ENCODE data around the gene AOPEP. TPM values are rescaled to one million over a fixed set of nuclear protein-coding genes. Genes with fewer than 3 reads are reported as not detected.

AOPEP gene
- total and polyA plus RNA-seq, 2 of the 13 experiments (the other 11 are each of a cell fraction or from before 2014, with no cell fraction given) = 22.2 to 41.6 TPM

GRCh38 chr9:95043826-95044225 is 317.3 kb downstream of the AOPEP start (continued):
- no peak for TF ChIP-seq ZBTB4 (CRISPR knock-in tag; IDR thresholded peaks at IDR 0.05; ENCODE audit: borderline replicate concordance)

GRCh38 chr9:95044731-95045508 is 318.4 kb downstream of the AOPEP start:
- no peak overlapping the region for H3K4me2 ChIP-seq (ENCODE audit: low read depth, low read length)
- BruUV-seq (replicated peaks) = no TSS peak
- no peak overlapping the region for H2AFZ ChIP-seq (ENCODE audit: low read length)
- ChIA-PET CTCF (ENCODE audit: low intra/inter-chr PET ratio, low total read pairs) (no interaction called here), POLR2A (interaction anchor here (1.2 to 1.6 kb wide), 2 partner anchors 14 to 19 kb away, joined by 3 to 5 read pairs; no protein-coding TSS in a partner anchor)
- peaks cover 67% of the 10 kb centered on the region for H3K4me1 ChIP-seq (ENCODE audit: insufficient read depth, low read length)
- ATAC-seq (no peak), DNase-seq (ENCODE audit: low spot score) (no peak), FAIRE-seq (no peak)
- in situ Hi-C loops (cut with HindIII; ENCODE audit: extremely low pct_ligation_motif_present, low pct_unique_long_range_greater_than_20kb) = no loop called here
- intact Hi-C loops (cut with micrococcal nuclease; ENCODE audit: unreplicated experiment) = loop anchor here (5.0 kb wide), 1 partner anchor 33 kb away; no protein-coding TSS in a partner anchor
- peaks cover 63% of the 10 kb centered on the region for H4K20me1 ChIP-seq (ENCODE audit: insufficient read depth, low read length)
- no peak overlapping the region for H3K4me3 ChIP-seq (replicated peaks in 1 of 3; ENCODE audit: insufficient read depth in 1 of 3, low read depth in 2 of 3, low read length in 3 of 3)
- H3K27me3 ChIP-seq (ENCODE audit: control insufficient read depth in 1 of 2, insufficient read depth in 2 of 2, low read length in 2 of 2) = no peaks in the 10 kb centered on the region
- no peak overlapping the region for H3K9ac ChIP-seq (ENCODE audit: insufficient read depth, low read depth, low read length)
- no peak overlapping the region for H3K27ac ChIP-seq (ENCODE audit: extremely low read length, insufficient read depth, low read length)
- H3K79me2 ChIP-seq (ENCODE audit: insufficient read depth, low read length) = peaks cover 76% of the 10 kb centered on the region
- peak; percentile 40; the same call in 1 of the 2 replicates for TF ChIP-seq POLR2G (IDR thresholded peaks at IDR 0.05; ENCODE audit: low read depth, low read length)
- TF ChIP-seq PRMT3 (CRISPR knock-in tag; IDR thresholded peaks at IDR 0.05; ENCODE audit: borderline replicate concordance, low read depth) = no peak
- TF ChIP-seq ZBTB33 (CRISPR knock-in tag; IDR thresholded peaks at IDR 0.05) = peak; percentile 94
- TF ChIP-seq AGO2 (optimal IDR thresholded peaks at IDR 0.05; ENCODE audit: low read depth, low read length) = peak; percentile 97
- WGBS (ENCODE audit: low lambda C conversion rate) = 98% methylated on average over 24 of the region's 36 CpGs
- no peaks in the 10 kb centered on the region for H3K9me3 ChIP-seq (ENCODE audit: low read length)
- H3K36me3 ChIP-seq (replicated peaks in 1 of 2; ENCODE audit: control insufficient read depth in 1 of 2, insufficient read depth in 2 of 2, low read length in 2 of 2) = peaks cover 12 to 36% of the 10 kb centered on the region in 2 experiments
